ENCODE results near the gene KRT86.
A peak's percentile ranks its signal among the peaks of the same experiment; 100 is the strongest.
"Not testable (repeated sequence)": the region's sequence is repeated elsewhere in the genome, so short reads cannot be mapped to it uniquely, and the experiment has no call there.

The KRT86 gene

DNA sequence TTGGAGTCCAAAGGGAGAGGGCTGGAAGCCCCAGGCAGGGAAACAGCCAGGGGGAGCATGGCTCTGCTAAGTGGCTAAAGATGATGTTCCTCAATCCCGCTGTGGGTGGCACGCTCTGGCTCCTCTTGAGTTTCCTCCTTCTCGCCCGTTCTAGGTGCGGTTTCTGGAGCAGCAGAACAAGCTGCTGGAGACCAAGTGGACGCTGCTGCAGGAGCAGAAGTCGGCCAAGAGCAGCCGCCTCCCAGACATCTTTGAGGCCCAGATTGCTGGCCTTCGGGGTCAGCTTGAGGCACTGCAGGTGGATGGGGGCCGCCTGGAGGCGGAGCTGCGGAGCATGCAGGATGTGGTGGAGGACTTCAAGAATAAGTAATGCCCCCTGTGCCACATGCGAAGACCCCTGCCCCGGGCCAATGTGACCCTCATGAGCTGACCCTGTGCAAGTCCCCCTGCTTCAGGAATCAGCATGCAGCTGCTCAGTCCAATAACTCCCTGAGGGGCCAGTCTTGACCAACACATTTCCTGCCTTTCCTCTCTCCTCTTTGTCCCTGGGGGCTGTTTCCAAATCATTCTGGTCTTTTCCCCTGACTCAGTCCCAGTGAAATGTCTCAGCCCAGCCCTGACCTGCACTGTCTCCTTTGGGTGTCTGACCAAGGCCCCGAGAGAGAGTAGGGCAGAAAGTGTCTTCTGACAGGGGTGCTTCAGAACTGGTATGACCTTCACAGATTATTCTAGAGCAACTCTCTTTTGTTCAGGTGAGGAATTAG lies 39.3 kb upstream of the KRT86 start:
- no peak for ATAC-seq
- no peaks in the 10 kb centered on the region for H3K9me3 Mint-ChIP-seq
- no peak for DNase-seq (ENCODE audit: low spot score in 2 of 2)
- peaks cover 8% of the 10 kb centered on the region for H3K4me1 Mint-ChIP-seq
- no peak overlapping the region for H3K4me3 Mint-ChIP-seq
- no peaks in the 10 kb centered on the region for H3K36me3 Mint-ChIP-seq
- no peak overlapping the region for H3K27ac Mint-ChIP-seq

DNA sequence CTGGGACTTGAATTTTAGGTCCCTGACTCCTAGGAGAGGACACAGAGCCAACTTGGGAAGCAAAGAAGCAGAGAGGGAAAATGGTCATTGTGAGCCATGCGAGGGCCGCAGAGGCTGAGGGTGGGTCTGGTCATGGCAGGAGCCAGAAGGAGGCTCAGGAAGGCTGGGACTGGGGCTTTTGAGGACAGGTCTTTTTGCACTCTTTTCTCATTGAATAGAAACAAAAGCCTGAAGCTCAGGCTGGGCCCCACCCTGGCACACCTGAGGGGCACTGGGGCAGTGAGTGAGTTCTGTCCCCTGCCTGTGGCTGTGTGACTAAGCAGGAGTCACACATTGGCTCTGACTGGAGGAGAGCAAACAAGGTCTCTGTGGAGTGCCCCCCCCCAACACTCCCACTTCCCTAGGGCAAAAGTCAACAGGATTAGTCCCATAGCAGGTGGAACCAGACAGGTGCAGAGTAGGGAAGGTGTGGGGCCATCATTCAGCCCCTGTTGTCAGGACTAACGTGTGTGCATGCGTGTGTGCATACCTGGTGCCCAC lies 38.6 kb upstream of the KRT86 start:
- Mint-ChIP-seq H3K27ac (no peak overlapping the region), H3K4me3 (no peak overlapping the region), H3K9me3 (no peaks in the 10 kb centered on the region), H3K4me1 (peaks cover 8% of the 10 kb centered on the region), H3K36me3 (no peaks in the 10 kb centered on the region)
- ATAC-seq (no peak), DNase-seq (ENCODE audit: low spot score in 2 of 2) (no peak)

DNA sequence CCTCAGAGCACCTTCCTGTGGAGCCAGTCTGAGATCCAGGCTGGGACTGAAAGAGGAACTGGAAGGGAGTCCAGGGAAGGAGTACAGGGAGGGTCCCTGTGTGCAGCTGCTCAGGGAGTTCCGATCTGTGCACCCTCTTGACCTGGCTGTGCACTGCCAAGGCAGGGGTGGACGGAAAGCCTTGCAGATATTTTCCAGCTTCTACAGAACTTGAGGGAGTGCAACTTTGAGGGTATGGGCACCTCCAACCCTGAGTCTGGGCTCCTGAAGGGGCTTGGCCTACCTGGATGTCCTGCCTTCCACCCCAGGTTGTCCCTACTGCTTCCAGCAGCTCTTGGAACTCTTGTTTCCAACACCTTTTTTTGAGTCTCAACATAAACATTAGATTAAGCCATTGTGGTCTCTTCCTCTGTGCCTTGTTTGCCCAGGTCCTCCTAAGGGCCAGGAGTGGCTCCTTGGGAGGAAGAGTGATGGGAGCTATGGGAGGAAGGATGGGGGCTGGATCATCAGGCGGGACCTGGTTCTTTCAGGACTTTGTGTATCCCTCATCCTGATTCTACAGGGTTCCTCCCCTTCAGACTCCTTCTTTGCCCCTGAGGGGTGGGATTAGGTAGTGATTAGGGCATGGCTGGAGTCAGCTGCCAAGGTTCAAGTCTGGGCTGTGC lies 37.9 kb upstream of the KRT86 start:
- no peaks in the 10 kb centered on the region for H3K36me3 Mint-ChIP-seq

DNA sequence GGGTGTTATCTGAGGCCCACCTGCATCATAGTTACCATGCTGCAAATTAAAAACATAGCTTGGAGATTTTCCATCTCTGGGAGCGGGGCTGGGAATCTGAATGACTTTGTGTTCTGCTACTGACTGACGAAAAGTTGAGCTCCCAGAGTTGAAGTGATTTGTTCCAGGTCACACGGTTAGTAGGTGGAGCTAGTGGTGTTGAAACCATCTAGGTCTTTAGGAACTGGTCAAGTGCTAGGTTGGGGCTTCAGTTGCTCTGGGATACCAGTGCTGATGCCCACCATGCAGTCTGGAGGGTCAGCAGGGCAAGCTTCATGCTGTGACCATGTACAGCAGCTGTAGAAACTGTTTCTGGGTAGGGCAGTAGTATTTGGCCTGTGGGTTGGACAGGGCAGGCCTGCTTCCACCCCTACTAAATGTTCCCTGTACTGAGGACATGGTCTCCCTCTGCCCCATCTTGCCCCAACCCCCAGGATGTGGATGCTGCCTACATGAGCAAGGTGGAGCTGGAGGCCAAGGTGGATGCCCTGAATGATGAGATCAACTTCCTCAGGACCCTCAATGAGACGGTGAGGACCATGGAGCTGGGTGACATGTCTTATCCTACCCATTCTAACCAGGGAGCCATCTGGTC lies 36.1 kb upstream of the KRT86 start:
- Mint-ChIP-seq H3K9me3 (no peaks in the 10 kb centered on the region), H3K36me3 (no peaks in the 10 kb centered on the region), H3K4me1 (peaks cover 13% of the 10 kb centered on the region), H3K4me3 (no peak overlapping the region), H3K27ac (no peak overlapping the region)
- no peak for ATAC-seq
- no peak for DNase-seq (ENCODE audit: low spot score in 2 of 2)

More for the DNA sequence above, 37.9 kb upstream of the KRT86 start:
- DNase-seq (ENCODE audit: low spot score in 2 of 2) (no peak), ATAC-seq (no peak)
- Mint-ChIP-seq H3K4me3 (no peak overlapping the region), H3K4me1 (peaks cover 8% of the 10 kb centered on the region), H3K9me3 (no peaks in the 10 kb centered on the region), H3K27ac (no peak overlapping the region)

DNA sequence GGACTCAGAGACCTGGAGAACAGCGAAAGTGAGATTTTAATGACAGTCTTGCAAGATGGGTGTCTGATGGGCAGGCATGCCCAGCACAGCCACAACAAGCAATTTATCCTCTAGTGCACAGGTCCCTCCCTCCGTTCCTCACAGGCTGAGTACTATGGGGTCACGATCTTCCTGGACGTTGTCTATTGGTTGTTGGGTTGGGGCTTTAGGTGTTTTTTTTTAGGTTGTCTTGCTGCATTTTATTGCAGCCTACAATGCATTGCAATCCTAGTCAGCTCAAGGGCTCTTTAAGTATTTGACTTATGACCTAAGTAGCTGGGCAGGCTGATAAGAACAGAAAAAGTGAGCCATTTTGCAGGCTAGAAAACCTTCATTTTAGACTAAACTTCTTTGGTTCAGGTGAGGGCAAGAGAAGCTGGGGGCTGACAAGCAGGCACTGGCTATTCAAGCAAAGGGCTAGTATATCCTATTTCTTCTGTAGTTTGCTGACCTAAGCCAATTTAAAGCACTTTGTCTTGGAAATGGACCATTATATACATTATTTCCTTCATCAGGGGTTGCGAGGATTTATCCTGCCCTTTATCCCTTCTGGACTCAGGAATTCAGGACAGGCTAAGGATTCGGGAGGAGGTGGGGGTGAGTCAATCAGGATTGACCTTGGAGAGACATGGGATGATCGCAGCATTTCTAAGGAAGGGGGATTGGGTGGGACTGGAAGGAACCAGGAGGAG lies 35.4 kb upstream of the KRT86 start:
- DNase-seq (ENCODE audit: low spot score in 2 of 2): no peak
- Mint-ChIP-seq H3K9me3 (no peaks in the 10 kb centered on the region), H3K27ac (no peak overlapping the region), H3K4me3 (no peak overlapping the region), H3K36me3 (no peaks in the 10 kb centered on the region), H3K4me1 (peaks cover 17% of the 10 kb centered on the region)
- no peak for ATAC-seq

DNA sequence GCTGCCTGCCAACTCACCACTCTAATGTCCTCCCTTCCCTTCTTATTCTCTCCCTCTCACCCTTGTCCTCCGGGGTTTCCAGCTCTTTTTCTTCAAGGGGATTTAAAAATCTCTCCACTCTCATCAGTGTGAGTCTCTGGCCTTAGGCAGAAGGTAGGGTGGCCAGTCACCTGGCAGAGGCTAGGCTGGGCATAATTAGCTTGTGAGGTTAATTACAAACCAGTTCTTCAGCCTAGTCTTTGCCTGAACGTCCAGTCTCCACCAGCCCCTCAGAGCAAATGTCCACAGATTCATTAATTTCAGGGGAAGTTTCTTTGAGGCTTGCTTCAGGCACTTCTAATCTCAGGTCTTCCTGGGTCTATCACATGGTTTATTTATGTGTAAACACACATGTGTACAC lies 34.7 kb upstream of the KRT86 start:
- no peaks in the 10 kb centered on the region for H3K36me3 Mint-ChIP-seq

DNA sequence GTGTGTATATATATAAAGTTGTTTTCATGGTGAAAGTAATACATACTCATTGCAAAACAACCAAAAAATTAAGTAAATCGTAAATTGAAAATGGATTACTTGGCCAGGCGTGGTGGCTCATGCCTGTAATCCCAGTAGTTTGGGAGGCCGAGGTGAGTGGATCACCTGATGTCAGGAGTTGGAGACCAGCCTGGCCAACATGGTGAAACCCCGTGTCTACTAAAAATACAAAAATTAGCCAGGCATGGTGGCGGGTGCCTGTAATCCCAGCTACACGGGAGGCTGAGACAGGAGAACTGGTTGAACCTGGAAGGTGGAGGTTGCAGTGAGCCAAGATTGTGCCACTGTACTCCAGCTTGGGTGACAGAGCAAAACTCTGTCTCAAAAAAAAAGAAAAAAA lies 34.2 kb upstream of the KRT86 start:
- H3K4me3 Mint-ChIP-seq; ATAC-seq; H3K27ac Mint-ChIP-seq; H3K9me3 Mint-ChIP-seq; H3K36me3 Mint-ChIP-seq; DNase-seq (ENCODE audit: low spot score in 2 of 2): not testable (repeated sequence)
- H3K4me1 Mint-ChIP-seq: peaks cover 19% of the 10 kb centered on the region

More for the DNA sequence above, 34.7 kb upstream of the KRT86 start:
- H3K9me3 Mint-ChIP-seq: no peaks in the 10 kb centered on the region
- peaks cover 19% of the 10 kb centered on the region for H3K4me1 Mint-ChIP-seq
- no peak for ATAC-seq
- no peak for DNase-seq (ENCODE audit: low spot score in 2 of 2)
- no peak overlapping the region for H3K27ac Mint-ChIP-seq
- H3K4me3 Mint-ChIP-seq: no peak overlapping the region

DNA sequence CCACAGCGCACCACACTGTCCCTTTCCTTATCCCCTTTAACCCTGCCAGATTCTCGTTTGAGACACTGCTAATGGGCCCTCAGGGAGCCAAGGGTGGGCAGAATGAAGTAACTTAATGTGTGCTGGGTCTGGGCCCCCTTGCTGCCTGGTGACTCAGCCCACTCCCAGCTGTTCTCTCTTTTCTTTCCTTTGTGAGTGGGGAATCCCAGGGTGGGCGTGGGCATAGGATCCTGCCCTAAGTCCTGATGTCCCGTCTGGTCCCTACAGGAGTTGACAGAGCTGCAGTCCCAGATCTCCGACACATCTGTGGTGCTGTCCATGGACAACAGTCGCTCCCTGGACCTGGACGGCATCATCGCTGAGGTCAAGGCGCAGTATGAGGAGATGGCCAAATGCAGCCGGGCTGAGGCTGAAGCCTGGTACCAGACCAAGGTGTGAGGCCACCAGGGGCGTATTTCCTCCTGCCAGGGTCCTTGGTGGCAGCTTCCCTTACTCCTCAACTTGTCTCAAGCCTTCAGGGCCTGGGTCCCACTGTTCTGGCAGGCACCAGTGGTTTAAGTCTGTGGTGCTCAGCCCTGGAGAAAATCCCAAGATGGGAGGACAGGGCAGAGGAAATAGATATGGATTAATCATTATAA lies 33.1 kb upstream of the KRT86 start:
- Mint-ChIP-seq H3K9me3 (no peaks in the 10 kb centered on the region), H3K36me3 (no peaks in the 10 kb centered on the region), H3K27ac (no peak overlapping the region)

DNA sequence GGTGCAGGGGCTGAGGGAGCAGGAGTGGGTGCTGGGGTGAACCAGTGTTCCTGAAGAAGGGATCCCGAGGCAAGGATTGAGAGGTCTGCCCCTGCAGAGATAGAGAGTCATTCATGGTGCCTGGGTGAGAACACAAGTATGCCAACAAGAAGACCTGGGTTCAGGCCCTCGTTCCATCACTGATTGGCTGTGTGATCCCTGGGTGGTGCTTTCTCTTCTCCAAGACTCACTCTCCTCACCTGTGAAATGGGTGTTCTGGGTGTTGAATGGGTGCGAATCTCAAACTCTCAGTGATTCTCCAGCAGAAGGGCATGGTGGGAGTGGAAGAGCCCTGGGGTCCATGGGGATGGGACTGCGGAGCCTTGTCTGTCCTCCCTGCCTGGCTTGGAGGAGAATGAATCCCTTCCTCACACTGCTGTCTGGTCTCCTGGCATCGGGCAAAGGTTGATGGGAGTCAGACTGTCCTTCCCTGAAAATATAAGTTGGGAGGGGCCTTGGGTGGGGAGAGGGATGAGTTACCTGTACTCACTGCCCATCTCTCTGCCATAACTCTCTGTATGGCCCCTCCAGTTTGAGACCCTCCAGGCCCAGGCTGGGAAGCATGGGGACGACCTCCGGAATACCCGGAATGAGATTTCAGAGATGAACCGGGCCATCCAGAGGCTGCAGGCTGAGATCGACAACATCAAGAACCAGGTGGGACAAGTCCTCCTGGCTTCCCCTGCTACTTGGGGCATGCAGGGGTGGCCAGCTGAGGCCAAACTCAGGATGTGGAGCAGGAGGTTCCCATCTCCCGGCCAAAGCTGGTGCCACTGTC lies 31.8 kb upstream of the KRT86 start:
- H3K4me1 Mint-ChIP-seq: peaks cover 39% of the 10 kb centered on the region
- DNase-seq (ENCODE audit: low spot score in 2 of 2) (no peak), ATAC-seq (no peak)
- no peaks in the 10 kb centered on the region for H3K36me3 Mint-ChIP-seq
- no peak overlapping the region for H3K4me3 Mint-ChIP-seq
- H3K9me3 Mint-ChIP-seq: no peaks in the 10 kb centered on the region
- no peak overlapping the region for H3K27ac Mint-ChIP-seq

More for the DNA sequence above, 33.1 kb upstream of the KRT86 start:
- DNase-seq (ENCODE audit: low spot score in 2 of 2): no peak
- H3K4me1 Mint-ChIP-seq: peaks cover 26% of the 10 kb centered on the region
- no peak overlapping the region for H3K4me3 Mint-ChIP-seq
- ATAC-seq: no peak

DNA sequence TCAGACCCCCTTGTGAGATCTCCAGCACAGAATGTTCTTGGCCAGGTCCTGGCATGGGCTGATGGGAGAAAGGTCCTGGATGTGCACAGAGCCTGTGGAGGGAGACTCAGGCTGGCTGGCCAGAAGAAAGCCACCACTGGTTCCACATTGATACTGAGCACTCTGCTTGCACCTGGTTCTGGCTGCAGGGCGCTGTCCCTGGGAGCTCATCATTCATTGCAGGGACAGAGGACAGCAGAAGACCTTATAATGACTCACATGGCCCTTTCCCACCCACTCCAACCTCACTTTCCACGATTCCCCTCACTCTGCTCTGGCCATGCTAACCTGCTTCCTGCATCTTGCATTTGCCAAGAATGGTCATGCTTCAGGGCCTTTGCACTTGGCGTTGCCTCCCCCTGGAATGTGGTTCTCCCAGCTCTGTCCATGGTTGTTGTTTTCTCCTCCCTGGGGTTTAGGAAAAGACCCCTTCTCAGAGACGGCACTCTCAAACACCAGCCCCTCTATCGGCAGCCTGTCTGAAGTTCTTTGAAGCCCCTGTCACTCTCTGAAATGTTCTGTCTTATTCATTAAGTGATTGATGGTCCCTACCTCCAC lies 31.1 kb upstream of the KRT86 start:
- DNase-seq (ENCODE audit: low spot score in 2 of 2): no peak
- ATAC-seq: no peak
- Mint-ChIP-seq H3K27ac (peak overlapping the region; percentile 99), H3K9me3 (no peaks in the 10 kb centered on the region), H3K4me3 (peak overlapping the region; percentile 77), H3K36me3 (peaks cover 4% of the 10 kb centered on the region), H3K4me1 (peaks cover 42% of the 10 kb centered on the region)

DNA sequence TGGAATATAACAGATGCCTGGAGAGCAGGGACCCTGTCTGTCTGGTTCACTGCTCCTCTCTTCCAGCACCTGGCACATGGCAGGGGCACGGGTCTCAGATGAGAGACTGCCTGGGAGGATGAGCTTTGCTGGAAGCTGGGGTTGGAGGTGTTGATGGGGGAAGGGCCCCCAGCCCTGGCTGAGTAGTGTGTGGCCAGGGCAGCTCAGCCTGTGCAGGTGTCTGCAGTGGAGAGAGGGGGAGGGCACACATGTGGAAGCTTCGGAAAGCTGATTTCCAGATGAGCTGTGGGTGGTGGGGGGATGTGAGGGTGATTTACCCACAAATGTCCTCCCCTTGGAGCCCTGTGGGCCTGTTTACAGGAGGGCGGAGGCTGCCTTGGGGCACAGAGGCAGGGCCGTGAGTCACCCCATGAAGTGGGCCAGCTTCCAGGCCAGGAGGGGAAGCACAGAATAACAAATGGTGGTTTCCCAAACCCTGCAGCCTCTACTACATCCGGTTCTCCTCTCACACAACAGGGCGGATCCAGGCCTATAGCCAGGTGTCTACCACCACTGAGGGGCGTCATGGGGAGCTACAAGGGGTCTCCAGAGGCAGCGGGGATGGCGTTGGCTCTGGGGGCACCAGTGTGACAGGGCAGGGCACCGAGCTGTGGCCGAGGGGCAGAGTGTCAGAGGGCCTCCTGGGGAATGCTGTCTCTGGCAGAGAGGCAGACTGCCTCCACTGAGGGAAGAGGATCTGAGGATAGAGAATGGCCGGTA lies 30.4 kb upstream of the KRT86 start:
- peak overlapping the region; percentile 99 for H3K27ac Mint-ChIP-seq
- peaks cover 42% of the 10 kb centered on the region for H3K4me1 Mint-ChIP-seq

DNA sequence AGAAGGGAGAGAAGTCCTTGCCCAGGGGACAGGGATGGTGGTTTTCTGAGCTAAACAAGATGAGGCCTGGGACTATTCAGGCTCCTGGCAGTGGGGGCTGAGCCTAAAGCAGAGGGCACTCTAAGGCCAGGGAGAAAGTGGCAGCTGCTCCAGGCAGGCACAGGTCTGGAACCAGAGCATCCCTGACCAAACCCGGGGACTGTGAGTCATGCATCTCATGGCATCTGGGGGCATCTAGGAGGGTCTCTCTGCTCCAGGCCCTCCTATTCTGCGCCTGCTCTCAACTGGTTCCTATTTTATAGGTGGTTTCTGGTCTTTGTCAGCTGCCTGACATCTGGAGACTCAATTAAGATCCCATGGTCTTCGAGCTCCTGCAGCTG lies 29.8 kb upstream of the KRT86 start:
- DNase-seq (ENCODE audit: low spot score in 2 of 2): no peak
- Mint-ChIP-seq H3K4me1 (peaks cover 46% of the 10 kb centered on the region), H3K27ac (peak overlapping the region; percentile 99), H3K4me3 (peak overlapping the region; percentile 77), H3K9me3 (no peaks in the 10 kb centered on the region), H3K36me3 (peaks cover 4% of the 10 kb centered on the region)
- ATAC-seq: no peak

More for the DNA sequence above, 30.4 kb upstream of the KRT86 start:
- ATAC-seq (peak; percentile 96), DNase-seq (ENCODE audit: low spot score in 2 of 2) (peak; percentile 34 to 76)
- Mint-ChIP-seq H3K9me3 (no peaks in the 10 kb centered on the region), H3K4me3 (peak overlapping the region; percentile 77), H3K36me3 (peaks cover 4% of the 10 kb centered on the region)

DNA sequence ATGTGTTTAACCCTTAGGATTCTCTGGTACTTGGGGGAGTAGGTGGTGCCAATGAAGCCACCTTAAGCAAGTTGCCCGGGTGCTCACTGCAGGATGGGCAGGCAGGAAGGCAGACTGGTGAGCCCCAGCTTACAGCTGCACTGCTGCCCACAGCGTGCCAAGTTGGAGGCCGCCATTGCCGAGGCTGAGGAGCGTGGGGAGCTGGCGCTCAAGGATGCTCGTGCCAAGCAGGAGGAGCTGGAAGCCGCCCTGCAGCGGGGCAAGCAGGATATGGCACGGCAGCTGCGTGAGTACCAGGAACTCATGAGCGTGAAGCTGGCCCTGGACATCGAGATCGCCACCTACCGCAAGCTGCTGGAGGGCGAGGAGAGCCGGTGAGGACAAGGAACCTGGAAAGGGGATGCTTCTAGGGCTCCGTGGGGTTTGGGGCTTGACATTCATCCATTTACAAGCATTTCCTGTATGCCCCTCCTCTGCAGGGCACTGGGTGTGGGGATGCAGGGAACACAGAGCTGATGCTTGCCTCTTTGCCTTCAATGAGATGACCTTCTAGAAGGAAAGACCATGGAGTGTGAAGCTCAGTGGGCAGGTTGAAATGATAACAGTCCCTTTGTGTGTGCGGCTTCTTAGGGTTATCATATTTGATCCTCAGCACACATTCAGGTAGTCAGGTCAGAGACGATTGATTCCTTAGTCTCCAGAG lies 29.0 kb upstream of the KRT86 start:
- H3K36me3 Mint-ChIP-seq: peaks cover 4% of the 10 kb centered on the region
- peak overlapping the region; percentile 40 for H3K4me3 Mint-ChIP-seq
- DNase-seq (ENCODE audit: low spot score in 2 of 2): no peak
- peak overlapping the region; percentile 99 for H3K27ac Mint-ChIP-seq
- H3K4me1 Mint-ChIP-seq: peaks cover 51% of the 10 kb centered on the region
- no peaks in the 10 kb centered on the region for H3K9me3 Mint-ChIP-seq
- ATAC-seq: no peak

Data from stimulated activated effector memory CD8-positive, alpha-beta T cell treated with anti-CD3 and anti-CD28 coated beads, Interleukin-12 subunit alpha, Interleukin-12 subunit beta, amount 100 ng/mL, for 72 hours (primary cell).